ENCODE results near the gene IL1A.

DNA sequence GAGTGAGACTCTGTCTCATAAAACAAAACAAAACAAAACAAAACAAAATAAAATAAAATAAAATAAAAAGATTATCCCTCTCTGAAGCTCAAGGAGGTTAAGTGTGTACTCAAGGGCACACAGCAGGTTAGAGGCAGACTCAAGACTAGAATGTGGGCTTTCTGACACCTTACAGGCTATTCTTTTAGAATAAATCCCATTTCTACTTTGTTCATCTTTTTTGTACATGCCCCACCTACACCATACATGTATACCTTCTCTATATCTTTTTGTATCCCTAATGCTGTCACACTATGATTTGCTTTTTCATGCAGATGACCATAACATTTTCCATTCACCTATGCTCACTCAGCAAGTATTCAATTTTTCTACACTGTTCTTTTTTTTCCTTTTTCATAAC lies 49.7 kb upstream of the IL1A start:
- TF ChIP-seq POLR2AphosphoS5 (IDR thresholded peaks at IDR 0.05) (no peak), CTCF (IDR thresholded peaks at IDR 0.05) (no peak), POLR2A (IDR thresholded peaks at IDR 0.05) (no peak)
